ENCODE data around the gene CARMIL1. TPM values are rescaled to one million over a fixed set of nuclear protein-coding genes. Genes with fewer than 3 reads are reported as not detected.

Gene CARMIL1
- total and polyA plus RNA-seq, 5 experiments from 2014 or later = 1.3 to 13.3 (median 1.9) TPM

DNA sequence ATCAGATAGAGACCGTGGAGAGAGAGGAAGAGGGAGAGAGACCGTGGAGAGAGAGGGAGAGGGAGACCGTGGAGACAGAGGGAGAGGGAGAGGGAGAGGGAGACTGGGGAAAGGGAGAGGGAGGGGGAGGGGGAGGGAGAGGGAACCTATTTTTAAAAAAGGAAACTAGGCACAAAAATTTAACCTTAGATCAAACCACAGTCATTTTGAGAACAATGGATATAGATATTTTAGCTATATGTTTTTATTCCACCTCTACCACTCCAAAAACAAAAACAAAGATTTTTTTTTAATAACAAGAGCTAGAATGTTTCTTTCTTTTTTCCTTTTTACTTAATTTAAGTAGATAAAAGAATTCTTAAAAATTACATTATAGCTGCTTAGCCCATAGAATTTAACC, 307.8 kb downstream of the CARMIL1 start:
- H3K4me1 Mint-ChIP-seq = peaks cover 0 to 2% (median 0%) of the 10 kb centered on the region in 4 donors
- no peak for ATAC-seq
- DNase-seq = no peak
- H3K27ac Mint-ChIP-seq = no peak overlapping the region
- H3K4me3 Mint-ChIP-seq = no peak overlapping the region
- no peaks in the 10 kb centered on the region for H3K9me3 Mint-ChIP-seq
- H3K27me3 Mint-ChIP-seq = no peaks in the 10 kb centered on the region
- peaks cover 9 to 39% (median 34%) of the 10 kb centered on the region in 3 donors for H3K36me3 Mint-ChIP-seq
- POLR2A ChIA-PET = no interaction called here

DNA sequence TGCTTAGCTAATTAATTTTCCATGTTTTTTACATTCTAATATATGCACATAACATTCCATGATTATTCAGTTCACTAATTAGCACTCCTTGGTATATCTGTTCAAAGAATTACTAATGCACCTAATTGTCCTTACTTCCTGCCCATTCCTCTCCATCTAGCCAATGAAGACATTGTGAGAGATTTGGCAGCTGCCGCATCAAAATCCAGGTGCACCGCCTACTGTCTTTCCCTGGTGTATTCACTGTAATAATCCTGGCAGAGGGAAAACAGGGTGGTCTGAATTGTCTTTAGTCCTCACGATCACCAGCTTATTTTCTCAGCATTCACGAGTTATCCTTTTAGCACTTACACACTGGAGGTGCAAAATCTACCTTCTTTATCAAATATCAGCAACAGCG, 311.8 kb downstream of the CARMIL1 start:
- H3K27ac Mint-ChIP-seq = peak overlapping the region in 1 of 10 donors; percentile 2

GRCh38 chr6:25596928-25597818, 318.0 kb downstream of the CARMIL1 start:
- Mint-ChIP-seq H3K4me1 (peaks cover 0 to 6% (median 0%) of the 10 kb centered on the region in 4 donors), H3K9me3 (no peaks in the 10 kb centered on the region), H3K36me3 (peaks cover 0 to 65% (median 13%) of the 10 kb centered on the region in 3 donors), H3K4me3 (no peak overlapping the region), H3K27me3 (no peaks in the 10 kb centered on the region), H3K27ac (peak overlapping the region in 1 of 10 donors; percentile 35)
- DNase-seq (no peak), ATAC-seq (no peak)
- POLR2A ChIA-PET = no interaction called here

More for the DNA sequence above, 311.8 kb downstream of the CARMIL1 start:
- POLR2A ChIA-PET = no interaction called here
- Mint-ChIP-seq H3K9me3 (no peaks in the 10 kb centered on the region), H3K4me3 (no peak overlapping the region), H3K27me3 (no peaks in the 10 kb centered on the region), H3K36me3 (peaks cover 0 to 50% (median 17%) of the 10 kb centered on the region in 3 donors), H3K4me1 (no peaks in the 10 kb centered on the region)
- ATAC-seq = no peak
- no peak for DNase-seq

DNA sequence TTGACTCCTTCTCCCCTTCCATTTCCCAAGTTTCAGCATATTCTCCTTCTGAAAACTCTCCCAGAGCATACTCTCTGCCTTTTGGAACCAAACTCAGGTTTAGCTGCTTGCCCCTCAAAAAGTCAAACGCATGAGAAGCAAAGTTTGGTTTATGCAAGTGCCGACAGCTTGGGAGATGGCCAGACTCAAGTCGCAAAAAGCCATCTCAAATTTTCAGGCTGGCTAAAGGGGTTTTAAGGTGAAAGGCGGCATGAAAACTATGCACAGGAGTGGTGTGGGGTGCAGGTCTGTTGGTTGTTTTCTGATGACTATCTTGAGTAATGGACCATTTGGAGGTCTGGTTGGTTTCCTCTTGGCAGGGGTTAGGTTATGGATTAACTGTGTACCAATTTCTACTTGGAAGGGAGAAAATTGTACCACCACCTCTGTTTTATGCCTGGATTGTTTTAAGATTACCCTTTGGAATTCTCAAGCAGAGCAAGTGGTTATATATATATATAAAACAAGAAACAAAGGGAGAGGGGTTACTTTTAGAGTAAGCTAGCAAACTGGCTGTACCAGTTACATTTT, 320.4 kb downstream of the CARMIL1 start:
- Mint-ChIP-seq H3K4me3 (no peak overlapping the region), H3K4me1 (peaks cover 0 to 6% (median 0%) of the 10 kb centered on the region in 4 donors), H3K9me3 (no peaks in the 10 kb centered on the region), H3K36me3 (peaks cover 0 to 52% (median 13%) of the 10 kb centered on the region in 3 donors), H3K27me3 (no peaks in the 10 kb centered on the region), H3K27ac (no peak overlapping the region)
- no peak for ATAC-seq
- no peak for DNase-seq
- POLR2A ChIA-PET = no interaction called here

DNA sequence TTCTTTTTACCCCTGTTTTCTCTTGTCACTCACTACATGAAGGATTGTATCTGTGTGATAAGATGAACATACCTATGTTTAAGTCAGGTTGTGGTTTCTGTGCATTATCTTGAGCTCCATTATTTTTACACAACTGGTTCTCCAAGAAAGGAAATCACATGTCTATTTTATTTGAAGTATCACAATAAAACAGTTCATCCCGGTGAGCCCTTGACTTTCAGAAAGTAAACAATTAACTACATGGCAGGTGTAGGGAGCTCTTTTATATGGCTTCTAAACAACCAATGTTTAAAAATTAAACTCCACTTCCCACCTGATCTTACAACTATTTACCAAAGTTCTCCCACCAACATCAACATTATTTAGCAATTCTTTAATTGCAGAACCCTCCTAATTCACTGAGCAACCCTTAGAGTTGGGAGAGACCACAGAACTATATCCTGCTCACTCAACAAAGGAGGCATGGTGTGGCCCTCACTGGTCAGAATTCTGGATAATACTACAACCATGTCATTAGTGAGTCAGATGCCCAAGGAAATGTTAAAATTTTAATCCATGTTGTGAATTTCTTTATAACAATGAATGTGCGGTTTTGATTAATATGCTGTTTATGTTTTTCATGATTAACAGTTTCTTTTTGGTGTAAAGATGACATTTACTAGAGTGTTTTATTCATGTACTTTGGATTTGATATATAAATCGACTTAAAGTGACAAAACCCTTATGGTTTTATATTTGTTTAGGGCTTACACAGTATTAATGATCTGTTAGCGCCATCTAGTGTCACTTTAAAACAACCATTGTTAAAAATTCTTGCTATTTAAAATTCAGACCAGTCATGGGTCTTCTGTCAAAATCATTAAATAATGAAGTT, 322.9 kb downstream of the CARMIL1 start:
- Mint-ChIP-seq H3K36me3 (peaks cover 0 to 49% (median 10%) of the 10 kb centered on the region in 3 donors), H3K27ac (peak overlapping the region in 5 of 10 donors; percentile 9 to 79 (median 38)), H3K4me1 (peaks cover 0 to 6% (median 0%) of the 10 kb centered on the region in 4 donors), H3K27me3 (no peaks in the 10 kb centered on the region), H3K4me3 (no peak overlapping the region), H3K9me3 (no peaks in the 10 kb centered on the region)
- no peak for ATAC-seq
- POLR2A ChIA-PET = no interaction called here
- DNase-seq = peak in 3 of 10 donors; percentile 46 to 49 (median 46)

GRCh38 chr6:25602674-25602982, 323.5 kb downstream of the CARMIL1 start:
- Mint-ChIP-seq H3K36me3 (peaks cover 0 to 51% (median 10%) of the 10 kb centered on the region in 3 donors), H3K27me3 (no peaks in the 10 kb centered on the region), H3K9me3 (no peaks in the 10 kb centered on the region), H3K4me3 (no peak overlapping the region), H3K27ac (no peak overlapping the region), H3K4me1 (peaks cover 0 to 6% (median 0%) of the 10 kb centered on the region in 4 donors)
- POLR2A ChIA-PET = no interaction called here
- ATAC-seq (no peak), DNase-seq (no peak)

DNA sequence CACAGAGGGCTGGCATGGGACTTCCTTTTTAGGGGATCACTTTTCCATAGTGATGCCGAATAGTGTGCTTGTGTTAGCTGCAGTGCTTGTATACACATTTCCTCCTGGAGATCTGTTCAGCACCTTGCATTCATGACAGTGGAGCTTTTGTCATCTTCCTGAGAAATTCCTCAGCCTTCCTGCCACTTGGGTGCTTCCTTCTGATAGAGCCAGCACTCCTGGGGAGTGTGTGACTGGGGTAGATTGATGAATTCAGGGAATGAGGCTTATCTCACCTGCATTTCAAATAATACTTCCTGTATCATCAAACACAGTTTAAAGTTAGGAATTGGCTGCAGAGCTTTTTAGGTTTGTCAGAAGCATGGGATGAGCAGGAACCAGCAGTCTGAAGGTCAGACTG, 324.1 kb downstream of the CARMIL1 start:
- H3K27ac Mint-ChIP-seq = no peak overlapping the region
- H3K36me3 Mint-ChIP-seq = peaks cover 0 to 53% (median 10%) of the 10 kb centered on the region in 3 donors
- POLR2A ChIA-PET = no interaction called here

DNA sequence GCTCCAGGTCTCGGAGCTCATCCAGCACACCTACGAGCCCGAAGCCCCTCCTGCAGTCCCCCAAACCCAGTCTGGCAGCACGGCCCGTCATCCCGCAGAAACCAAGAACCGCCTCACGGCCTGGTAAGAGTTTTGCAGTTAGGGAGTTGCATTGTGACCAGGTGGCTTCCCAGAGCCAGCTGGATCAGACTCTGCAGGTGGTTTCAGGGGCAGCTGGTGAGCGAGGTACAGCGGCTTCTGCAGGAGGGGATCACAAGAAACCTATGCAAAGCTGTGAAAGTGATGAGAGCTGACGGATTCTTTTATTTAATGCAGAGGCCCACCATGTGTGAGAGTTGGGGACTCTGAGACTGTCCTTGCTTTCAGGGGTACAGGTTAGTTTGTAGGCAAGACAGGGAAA, 327.0 kb downstream of the CARMIL1 start:
- Mint-ChIP-seq H3K27me3 (no peaks in the 10 kb centered on the region), H3K4me1 (peaks cover 0 to 6% (median 0%) of the 10 kb centered on the region in 4 donors), H3K27ac (no peak overlapping the region), H3K4me3 (no peak overlapping the region), H3K9me3 (no peaks in the 10 kb centered on the region), H3K36me3 (peaks cover 5 to 50% (median 12%) of the 10 kb centered on the region in 3 donors)
- ATAC-seq (no peak), DNase-seq (no peak)
- POLR2A ChIA-PET = no interaction called here

More for the DNA sequence above, 324.1 kb downstream of the CARMIL1 start:
- Mint-ChIP-seq H3K4me3 (no peak overlapping the region), H3K27me3 (no peaks in the 10 kb centered on the region), H3K9me3 (no peaks in the 10 kb centered on the region), H3K4me1 (peaks cover 0 to 6% (median 0%) of the 10 kb centered on the region in 4 donors)
- no peak for ATAC-seq
- no peak for DNase-seq

DNA sequence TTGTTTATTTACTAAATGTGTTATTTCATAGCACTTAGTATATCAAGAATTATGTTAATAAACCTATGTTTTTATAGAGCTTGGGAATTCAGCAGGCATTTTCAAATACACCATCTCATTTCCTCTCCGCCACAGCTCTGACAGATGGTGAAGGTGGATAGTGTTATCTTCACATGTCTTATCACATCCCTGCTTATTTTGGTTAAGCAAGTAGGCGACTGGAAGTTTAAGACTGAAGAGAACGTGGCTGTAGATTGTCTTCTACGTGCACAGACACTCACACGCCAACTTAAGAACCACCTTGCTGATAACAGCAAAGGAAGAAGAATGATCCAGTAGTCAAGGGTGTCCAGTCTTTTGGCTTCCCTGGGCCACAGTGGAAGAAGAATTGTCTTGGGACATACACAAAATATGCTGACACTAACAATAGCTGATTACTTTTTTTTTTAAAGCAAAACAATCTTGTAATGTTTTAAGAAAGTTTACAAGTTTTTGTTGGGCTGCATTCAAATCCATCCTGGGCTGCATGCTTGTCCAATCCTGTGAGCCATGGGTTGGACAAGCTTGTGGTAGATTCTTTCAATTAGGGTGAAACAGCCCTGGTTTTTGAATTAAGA, 329.5 kb downstream of the CARMIL1 start:
- POLR2A ChIA-PET = no interaction called here
- no peaks in the 10 kb centered on the region for H3K27me3 Mint-ChIP-seq
- no peaks in the 10 kb centered on the region for H3K9me3 Mint-ChIP-seq
- no peak overlapping the region for H3K27ac Mint-ChIP-seq
- H3K36me3 Mint-ChIP-seq = peaks cover 11 to 65% (median 22%) of the 10 kb centered on the region in 3 donors
- H3K4me1 Mint-ChIP-seq = no peaks in the 10 kb centered on the region
- ATAC-seq = no peak
- DNase-seq = no peak
- H3K4me3 Mint-ChIP-seq = no peak overlapping the region

DNA sequence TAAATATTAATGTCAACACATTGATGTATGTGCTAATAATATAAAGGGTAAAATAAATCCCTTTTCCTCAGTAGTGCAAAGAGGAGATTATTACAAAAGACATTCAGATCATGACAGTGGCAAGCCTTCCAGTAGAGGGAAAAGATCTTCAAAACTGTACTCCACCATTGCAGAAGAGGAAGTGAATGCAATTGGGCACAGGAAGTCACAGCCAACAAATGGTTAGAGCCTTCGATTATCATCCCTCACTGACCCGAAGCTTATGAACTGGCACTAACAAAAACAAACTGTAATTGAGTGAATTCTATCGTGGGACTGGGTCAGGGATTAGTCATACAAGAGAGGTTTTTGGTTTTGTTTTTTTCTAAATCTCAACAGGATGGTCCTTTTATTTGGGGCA, 333.5 kb downstream of the CARMIL1 start:
- Mint-ChIP-seq H3K9me3 (no peaks in the 10 kb centered on the region), H3K36me3 (peaks cover 11 to 49% (median 19%) of the 10 kb centered on the region in 3 donors), H3K27me3 (no peaks in the 10 kb centered on the region), H3K4me3 (no peak overlapping the region), H3K27ac (no peak overlapping the region), H3K4me1 (no peaks in the 10 kb centered on the region)
- DNase-seq = no peak
- POLR2A ChIA-PET = no interaction called here
- no peak for ATAC-seq

- Mint-ChIP-seq H3K9me3 (no peaks in the 10 kb centered on the region), H3K27me3 (no peaks in the 10 kb centered on the region), H3K4me3 (no peak overlapping the region), H3K27ac (no peak overlapping the region), H3K36me3 (peaks cover 11 to 45% (median 19%) of the 10 kb centered on the region in 3 donors), H3K4me1 (no peaks in the 10 kb centered on the region)
- no peak for DNase-seq
- ATAC-seq = no peak
- POLR2A ChIA-PET = no interaction called here
These were observed 334.2 kb downstream of the CARMIL1 start for GRCh38 chr6:25613415-25613814.

DNA sequence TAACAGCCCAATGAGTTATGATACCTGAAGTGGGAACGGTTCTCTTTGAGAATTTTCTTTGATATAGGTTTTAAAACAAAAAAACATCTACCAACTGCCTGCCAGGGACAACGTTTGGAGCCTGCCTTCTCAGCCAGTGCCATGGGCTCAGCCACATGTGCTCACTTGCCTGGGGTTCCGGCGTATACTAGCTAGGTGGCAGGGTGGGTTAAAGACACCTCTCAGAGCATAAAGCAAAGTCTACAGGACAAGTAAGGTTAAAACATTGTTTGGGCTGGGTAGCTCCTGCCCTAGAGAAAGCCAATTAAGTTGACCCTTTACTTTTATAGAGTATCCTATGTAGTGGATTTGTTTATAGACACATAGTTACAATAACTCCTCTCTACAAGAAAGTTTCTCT, 334.9 kb downstream of the CARMIL1 start:
- peaks cover 11 to 46% (median 16%) of the 10 kb centered on the region in 3 donors for H3K36me3 Mint-ChIP-seq
- peak overlapping the region in 1 of 10 donors; percentile 66 for H3K27ac Mint-ChIP-seq
- H3K4me1 Mint-ChIP-seq = peaks cover 0 to 1% (median 0%) of the 10 kb centered on the region in 4 donors
- DNase-seq (no peak), ATAC-seq (no peak)
- no peaks in the 10 kb centered on the region for H3K9me3 Mint-ChIP-seq
- H3K27me3 Mint-ChIP-seq = no peaks in the 10 kb centered on the region
- no peak overlapping the region for H3K4me3 Mint-ChIP-seq
- POLR2A ChIA-PET = no interaction called here
